HCT116 (cell line): ENCODE measurements around the gene NAALADL2.

Source experiments
- JUND ChIP-seq: IDR thresholded peaks from 2 replicates; pipeline ENCODE4 v1.6.1; 2012
- POLR2AphosphoS5 ChIP-seq: IDR thresholded peaks from 2 replicates; pipeline ENCODE4 v1.6.1; 2011; ENCODE audit warnings: mild to moderate bottlenecking, low read depth, low read length, moderate library complexity

- TF ChIP-seq POLR2AphosphoS5 (no peak), JUND (no peak)
These were observed 143.6 kb downstream of the NAALADL2 start for GRCh38 chr3:175002732-175003143.
